ENCODE data around the gene ZNF710. TPM values are rescaled to one million over a fixed set of nuclear protein-coding genes. Genes with fewer than 3 reads are reported as not detected.

ZNF710 gene
- total RNA-seq, 1 experiment from 2014 or later: 40.7 TPM

- Histone ChIP-seq H3K79me2 (ENCODE audit: insufficient read depth, low read length) (peaks cover 5% of the 10 kb centered on the region; the same call in 1 of the 2 replicates), H2BK5ac (ENCODE audit: insufficient read length, low read length) (no peak overlapping the region), H3K27me3 (ENCODE audit: insufficient read depth, low read length) (no peaks in the 10 kb centered on the region; the same call in 1 of the 2 replicates), H3K4ac (ENCODE audit: low read depth, low read length) (no peak overlapping the region), H3K56ac (ENCODE audit: insufficient read length, low read depth, low read length) (no peak overlapping the region), H2BK20ac (ENCODE audit: low read depth, low read length, poor library complexity, severe bottlenecking) (no peak overlapping the region), H3K23me2 (ENCODE audit: insufficient read length, low read depth, low read length, poor library complexity, severe bottlenecking) (peaks cover 5% of the 10 kb centered on the region), H3K23ac (ENCODE audit: insufficient read length, low read depth, low read length) (no peak overlapping the region), H3K9me3 (ENCODE audit: control insufficient read depth, low read depth, low read length) (no peaks in the 10 kb centered on the region), H4K20me1 (ENCODE audit: control insufficient read depth, insufficient read depth, insufficient read length) (no peaks in the 10 kb centered on the region), H2BK12ac (ENCODE audit: insufficient read length, low read depth, low read length) (no peak overlapping the region), H4K91ac (ENCODE audit: insufficient read length, low read depth, low read length) (no peak overlapping the region), H2BK120ac (ENCODE audit: low read depth, low read length, poor library complexity, severe bottlenecking) (no peak overlapping the region), H3K4me2 (ENCODE audit: insufficient read depth, insufficient read length, low read length) (no peak overlapping the region), H3K18ac (ENCODE audit: insufficient read length, low read depth, low read length) (no peak overlapping the region), H4K5ac (ENCODE audit: insufficient read length, low read depth, low read length) (no peak overlapping the region), H2AFZ (ENCODE audit: low read length) (no peak overlapping the region), H4K8ac (replicated peaks; ENCODE audit: insufficient read length, low read depth, low read length) (no peak overlapping the region), H3T11ph (ENCODE audit: low read length) (no peak overlapping the region), H3K14ac (ENCODE audit: insufficient read depth, low read length) (no peak overlapping the region), H3K27ac (ENCODE audit: insufficient read length, low read depth, low read length) (no peak overlapping the region), H2AK5ac (ENCODE audit: insufficient read length, low read length) (no peak overlapping the region), H3K79me1 (ENCODE audit: insufficient read depth, low read depth, low read length, poor library complexity, severe bottlenecking) (no peaks in the 10 kb centered on the region), H3K9ac (ENCODE audit: extremely low read depth, insufficient read length, low read length) (no peak overlapping the region), H3K4me1 (ENCODE audit: insufficient read depth, low read length) (peaks cover 6% of the 10 kb centered on the region; the same call in 1 of the 2 replicates), H2BK15ac (ENCODE audit: low read depth, low read length) (no peak overlapping the region)
- Mint-ChIP-seq H3K36me3 (ENCODE audit: insufficient read depth in 1 of 3, low read depth in 3 of 3) (peaks cover 4 to 21% (median 8%) of the 10 kb centered on the region in 3 experiments), H3K9me3 (peaks cover 3 to 4% of the 10 kb centered on the region in 2 experiments; a peak in 4 of 5 replicates), H3K27ac (no peak overlapping the region), H3K27me3 (ENCODE audit: low read depth) (peaks cover 7% of the 10 kb centered on the region), H3K4me1 (peaks cover 40 to 46% of the 10 kb centered on the region in 2 experiments), H3K4me3 (no peak overlapping the region)
- DNase-seq: no peak
- no CpG with 5 or more reads among the region's 4 CpGs for WGBS (ENCODE audit: extremely low coverage, insufficient read length, low lambda C conversion rate)
- TF ChIP-seq, protein P1, sequence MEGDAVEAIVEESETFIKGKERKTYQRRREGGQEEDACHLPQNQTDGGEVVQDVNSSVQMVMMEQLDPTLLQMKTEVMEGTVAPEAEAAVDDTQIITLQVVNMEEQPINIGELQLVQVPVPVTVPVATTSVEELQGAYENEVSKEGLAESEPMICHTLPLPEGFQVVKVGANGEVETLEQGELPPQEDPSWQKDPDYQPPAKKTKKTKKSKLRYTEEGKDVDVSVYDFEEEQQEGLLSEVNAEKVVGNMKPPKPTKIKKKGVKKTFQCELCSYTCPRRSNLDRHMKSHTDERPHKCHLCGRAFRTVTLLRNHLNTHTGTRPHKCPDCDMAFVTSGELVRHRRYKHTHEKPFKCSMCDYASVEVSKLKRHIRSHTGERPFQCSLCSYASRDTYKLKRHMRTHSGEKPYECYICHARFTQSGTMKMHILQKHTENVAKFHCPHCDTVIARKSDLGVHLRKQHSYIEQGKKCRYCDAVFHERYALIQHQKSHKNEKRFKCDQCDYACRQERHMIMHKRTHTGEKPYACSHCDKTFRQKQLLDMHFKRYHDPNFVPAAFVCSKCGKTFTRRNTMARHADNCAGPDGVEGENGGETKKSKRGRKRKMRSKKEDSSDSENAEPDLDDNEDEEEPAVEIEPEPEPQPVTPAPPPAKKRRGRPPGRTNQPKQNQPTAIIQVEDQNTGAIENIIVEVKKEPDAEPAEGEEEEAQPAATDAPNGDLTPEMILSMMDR (conservative IDR thresholded peaks at IDR 0.05): no peak
Observed at GRCh38 chr15:90006217-90007075, 5.3 kb downstream of the ZNF710 start.
